ENCODE measurements around the gene GRM4.

DNA sequence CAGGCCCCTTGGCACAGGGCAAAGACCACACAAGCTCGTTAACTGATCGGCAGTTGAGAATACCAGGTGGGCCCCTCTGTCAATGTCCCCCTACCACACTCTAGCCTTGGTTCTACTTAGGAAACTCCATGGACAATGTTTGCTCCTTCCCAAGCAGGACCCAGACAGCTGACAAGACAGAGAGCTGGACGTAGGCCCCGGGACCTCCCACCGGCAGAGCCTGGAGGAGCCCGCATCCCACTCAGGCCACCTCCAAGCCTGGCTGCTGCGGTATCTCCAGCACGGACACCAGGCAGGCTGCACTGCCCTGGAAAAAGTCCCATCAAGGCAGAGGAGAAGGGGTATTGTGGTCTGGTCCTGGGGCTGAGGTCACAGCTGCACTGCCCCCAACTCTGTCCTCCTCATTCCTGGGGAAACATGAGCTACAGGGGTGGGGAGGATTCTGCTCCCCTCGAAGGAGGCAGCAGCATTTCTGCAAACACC lies 6.2 kb upstream of the GRM4 start:
- TF ChIP-seq, protein P1, sequence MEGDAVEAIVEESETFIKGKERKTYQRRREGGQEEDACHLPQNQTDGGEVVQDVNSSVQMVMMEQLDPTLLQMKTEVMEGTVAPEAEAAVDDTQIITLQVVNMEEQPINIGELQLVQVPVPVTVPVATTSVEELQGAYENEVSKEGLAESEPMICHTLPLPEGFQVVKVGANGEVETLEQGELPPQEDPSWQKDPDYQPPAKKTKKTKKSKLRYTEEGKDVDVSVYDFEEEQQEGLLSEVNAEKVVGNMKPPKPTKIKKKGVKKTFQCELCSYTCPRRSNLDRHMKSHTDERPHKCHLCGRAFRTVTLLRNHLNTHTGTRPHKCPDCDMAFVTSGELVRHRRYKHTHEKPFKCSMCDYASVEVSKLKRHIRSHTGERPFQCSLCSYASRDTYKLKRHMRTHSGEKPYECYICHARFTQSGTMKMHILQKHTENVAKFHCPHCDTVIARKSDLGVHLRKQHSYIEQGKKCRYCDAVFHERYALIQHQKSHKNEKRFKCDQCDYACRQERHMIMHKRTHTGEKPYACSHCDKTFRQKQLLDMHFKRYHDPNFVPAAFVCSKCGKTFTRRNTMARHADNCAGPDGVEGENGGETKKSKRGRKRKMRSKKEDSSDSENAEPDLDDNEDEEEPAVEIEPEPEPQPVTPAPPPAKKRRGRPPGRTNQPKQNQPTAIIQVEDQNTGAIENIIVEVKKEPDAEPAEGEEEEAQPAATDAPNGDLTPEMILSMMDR (IDR thresholded peaks at IDR 0.05; ENCODE audit: insufficient read depth, low read length, poor library complexity, severe bottlenecking), result no peak
- no peak for TF ChIP-seq EZH2phosphoT487 (conservative IDR thresholded peaks at IDR 0.05; ENCODE audit: low read length)

Data from SU-DHL-6 (cell line).